ENCODE data around the gene TRIM24.
A peak's percentile ranks its signal among the peaks of the same experiment; 100 is the strongest.
"Not testable (repeated sequence)": the region's sequence is repeated elsewhere in the genome, so short reads cannot be mapped to it uniquely, and the experiment has no call there.

TRIM24 gene

DNA sequence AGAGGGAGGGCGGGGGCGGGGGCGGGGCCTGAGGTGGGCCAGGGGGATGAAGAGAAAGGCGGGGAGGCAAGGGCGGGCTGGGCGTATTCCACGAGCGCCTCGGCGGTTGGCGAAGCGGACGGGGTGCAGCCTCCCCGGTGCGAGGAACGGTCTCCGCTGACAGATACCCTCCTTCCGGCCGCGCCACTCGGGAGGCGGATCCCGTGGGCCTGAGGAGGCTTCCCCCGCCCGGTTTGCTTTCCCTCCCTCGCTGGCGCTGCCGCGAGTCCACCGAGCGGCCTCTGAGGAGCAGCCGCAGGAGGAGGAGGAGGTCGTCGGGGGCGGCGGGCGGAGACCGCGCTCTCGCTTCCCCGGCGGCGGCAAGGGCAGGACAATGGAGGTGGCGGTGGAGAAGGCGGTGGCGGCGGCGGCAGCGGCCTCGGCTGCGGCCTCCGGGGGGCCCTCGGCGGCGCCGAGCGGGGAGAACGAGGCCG is at the start of gene TRIM24:
TSS of gene TRIM24 (plus strand) at position 84 of the 473 bp plus-strand sequence. CDS start at position 374, 290 bp downstream.
- peak; percentile 79 for DNase-seq

DNA sequence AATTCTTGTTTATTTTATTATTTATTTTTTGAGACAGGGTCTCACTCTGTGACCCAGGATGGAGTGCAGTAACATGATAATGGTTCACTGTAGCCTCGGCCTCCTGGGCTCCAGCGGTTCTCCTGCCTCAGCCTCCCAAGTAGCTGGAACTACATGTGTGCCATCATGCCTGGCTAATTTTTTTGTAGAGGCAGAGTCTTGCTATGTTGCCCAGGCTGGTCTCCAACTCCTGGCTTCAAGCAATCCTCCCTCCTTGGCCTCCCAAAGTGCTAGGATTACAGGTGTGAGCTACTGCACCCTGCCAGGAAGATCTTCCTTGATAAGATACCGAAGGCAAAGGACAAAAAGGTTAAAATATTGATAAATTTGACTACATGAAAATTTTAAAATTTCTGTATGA is 48.0 kb upstream of the TRIM24 start:
- DNase-seq, result not testable (repeated sequence)

DNA sequence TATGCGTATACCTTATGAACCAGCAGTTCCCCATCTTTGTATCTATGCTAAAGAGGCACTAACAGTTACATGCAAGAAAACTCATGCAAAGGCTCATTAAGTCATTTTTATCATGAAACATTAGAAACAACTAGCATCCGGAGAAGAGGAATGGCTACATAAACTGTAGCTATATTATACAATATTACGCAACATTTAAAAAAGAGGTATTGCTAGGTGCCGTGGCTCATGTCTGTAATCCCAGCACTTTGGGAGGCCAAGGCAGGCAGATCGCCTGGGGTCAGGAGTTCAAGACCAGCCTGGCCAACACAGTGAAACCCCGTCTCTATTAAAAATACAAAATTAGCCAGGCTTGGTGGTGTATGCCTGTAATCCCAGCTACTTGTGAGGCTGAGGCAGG is 47.1 kb upstream of the TRIM24 start:
- DNase-seq, result not testable (repeated sequence)

GRCh38 chr7:138417078-138417700 is 42.9 kb upstream of the TRIM24 start:
- no peak for DNase-seq

DNA sequence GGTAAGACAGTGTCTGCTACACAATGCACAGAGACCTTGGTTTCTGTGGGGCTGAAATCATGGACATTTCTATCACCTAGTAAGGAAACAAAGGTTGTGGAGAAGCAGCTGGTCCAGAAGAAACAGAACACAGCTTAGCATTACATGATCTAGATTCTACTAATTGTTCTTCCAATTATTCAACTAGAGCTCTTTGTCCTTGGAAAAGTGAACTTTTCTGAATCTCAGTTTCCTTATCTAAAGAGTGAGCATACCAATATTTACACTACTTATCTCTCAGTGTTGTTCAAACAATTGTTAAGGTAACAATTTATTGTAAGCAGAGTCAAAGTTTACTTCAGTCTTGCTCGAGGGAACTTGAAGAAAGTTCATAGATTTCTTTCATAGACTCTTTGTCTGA is 42.3 kb upstream of the TRIM24 start:
- no peak for DNase-seq

DNA sequence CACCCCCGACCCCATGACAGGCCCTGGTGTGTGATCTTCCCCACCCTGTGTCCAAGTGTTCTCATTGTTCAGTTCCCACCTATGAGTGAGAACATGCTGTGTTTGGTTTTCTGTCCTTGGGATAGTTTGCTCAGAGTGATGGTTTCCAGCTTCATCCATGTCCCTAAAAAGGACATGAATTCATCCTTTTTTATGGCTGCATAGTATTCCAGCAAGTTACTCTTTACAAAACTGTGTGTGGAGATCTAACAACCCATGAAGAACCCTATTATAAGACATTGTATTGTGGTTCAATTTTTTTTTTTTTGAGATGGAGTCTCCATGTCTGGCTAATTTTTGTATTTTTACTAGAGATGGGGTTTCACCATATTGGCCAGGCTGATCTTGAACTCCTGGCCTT is 41.7 kb upstream of the TRIM24 start:
- not testable (repeated sequence) for DNase-seq

- DNase-seq, result no peak
Measured at GRCh38 chr7:138425026-138425425, 35.0 kb upstream of the TRIM24 start.

GRCh38 chr7:138429577-138430250 is 30.3 kb upstream of the TRIM24 start:
- no peak for DNase-seq

GRCh38 chr7:138431517-138431916 is 28.5 kb upstream of the TRIM24 start:
- no peak for DNase-seq

- no peak for DNase-seq
Measured at GRCh38 chr7:138433583-138434443, 26.2 kb upstream of the TRIM24 start.

DNA sequence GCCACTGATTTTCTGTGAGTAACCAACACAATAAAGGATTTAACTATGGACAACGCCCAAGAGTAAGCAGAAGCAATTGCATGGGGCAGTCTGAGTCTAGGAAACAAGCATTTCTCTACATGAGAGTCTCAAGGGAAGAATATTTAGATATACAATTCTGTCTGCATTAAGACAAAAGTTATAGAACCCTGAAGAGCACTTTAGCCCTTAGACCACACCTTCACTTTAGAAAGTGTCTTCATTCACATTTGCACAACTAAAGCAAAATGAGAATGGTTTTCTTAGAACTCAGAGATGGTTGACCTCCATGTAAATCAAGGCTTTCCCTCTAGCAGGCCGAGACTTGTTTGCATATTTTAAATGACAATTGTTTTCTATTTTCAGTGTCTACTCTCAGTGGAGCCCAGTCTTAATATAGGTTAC is 25.5 kb upstream of the TRIM24 start:
- DNase-seq, result no peak

DNA sequence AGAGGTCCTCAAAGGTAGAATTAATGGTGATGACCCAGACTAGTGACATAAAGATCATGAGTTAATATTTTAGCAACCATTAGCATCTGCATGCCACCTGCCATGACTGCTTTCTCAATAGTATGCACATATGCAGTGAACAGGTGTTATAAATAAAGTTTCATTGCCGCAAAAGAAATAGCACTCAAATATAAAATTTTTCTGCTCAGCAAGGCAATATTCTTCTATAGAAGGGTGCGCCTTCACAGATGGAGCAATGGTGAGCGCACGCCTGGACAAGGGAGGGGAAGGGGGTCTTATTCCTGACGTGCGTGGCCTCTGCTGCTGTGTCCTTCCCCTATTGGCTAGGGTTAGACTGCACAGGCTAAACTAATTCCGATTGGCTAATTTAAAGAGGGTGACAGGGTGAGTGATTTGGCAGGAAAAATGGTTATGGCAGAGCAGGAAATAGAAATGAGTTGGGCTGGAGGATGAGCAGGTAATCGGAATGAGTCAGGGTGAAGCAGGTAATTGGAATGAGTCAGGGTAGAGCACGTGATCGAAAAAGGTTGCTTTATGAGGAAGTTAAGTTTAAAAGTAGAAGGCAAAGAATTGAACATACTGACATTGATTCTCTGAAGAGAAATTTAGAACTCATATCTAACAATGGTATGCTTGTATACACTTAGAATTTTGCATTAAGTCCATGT is 24.7 kb upstream of the TRIM24 start:
- DNase-seq, result no peak

DNA sequence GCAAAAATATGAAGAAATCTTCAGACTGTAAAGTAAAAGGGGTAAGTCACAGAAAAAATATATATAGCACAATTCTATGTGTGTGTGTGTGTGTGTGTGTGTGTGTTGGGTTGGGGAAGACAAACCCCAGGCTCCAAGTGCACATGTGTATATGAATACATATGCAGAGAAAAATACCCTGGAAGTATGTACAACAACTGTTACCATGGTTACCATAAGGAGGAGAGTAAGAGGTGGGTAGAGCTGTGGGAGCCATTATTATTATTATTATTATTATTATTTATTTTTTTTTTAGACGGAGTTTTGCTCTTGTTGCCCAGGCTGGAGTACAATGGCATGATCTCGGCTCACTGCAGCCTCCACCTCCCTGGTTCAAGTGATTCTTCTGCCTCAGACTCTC is 23.7 kb upstream of the TRIM24 start:
- no peak for DNase-seq

- no peak for DNase-seq
Measured at GRCh38 chr7:138440460-138440859, 19.6 kb upstream of the TRIM24 start.

GRCh38 chr7:138442822-138443221 is 17.2 kb upstream of the TRIM24 start:
- no peak for DNase-seq

DNA sequence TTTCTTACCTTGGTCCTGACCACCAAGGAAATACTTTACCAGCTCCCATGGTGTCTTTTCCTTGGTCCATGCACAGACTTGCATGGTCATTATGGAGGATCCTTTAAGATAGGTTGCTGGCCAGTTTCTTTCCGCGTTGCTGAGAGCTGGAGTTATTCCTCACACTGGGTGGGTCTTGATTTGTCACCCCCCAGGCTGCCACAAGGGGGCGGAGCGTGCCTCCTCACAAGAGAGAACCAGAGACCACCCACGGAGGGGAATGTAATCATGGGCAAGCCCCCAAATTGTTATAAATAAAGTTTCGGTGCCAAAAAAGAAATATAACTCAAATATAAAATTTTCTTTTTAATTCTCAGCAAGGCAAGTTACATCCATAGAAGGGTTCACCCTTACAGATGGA is 10.5 kb upstream of the TRIM24 start:
- no peak for DNase-seq

DNA sequence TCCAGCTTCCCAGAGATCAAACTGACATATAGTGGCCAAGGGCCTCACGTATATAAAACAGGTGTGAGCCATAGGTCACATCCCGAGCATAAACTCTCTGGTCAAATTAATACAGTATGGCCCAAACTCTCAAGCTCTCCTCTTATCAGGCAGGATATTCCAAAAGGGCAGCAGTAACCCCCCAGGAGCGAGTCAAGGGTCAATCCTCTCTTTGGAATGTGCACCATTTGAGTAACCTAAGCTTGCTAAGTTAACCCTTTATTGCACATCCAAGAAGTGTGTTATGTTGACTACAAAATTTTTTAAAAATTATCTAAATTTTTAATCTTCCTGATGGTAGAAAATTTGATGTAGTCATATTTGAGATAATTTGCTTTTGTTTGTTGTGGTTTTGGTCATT is 4.5 kb upstream of the TRIM24 start:
- DNase-seq, result no peak

- no peak for DNase-seq
Measured at GRCh38 chr7:138456220-138456619, 3.8 kb upstream of the TRIM24 start.

DNA sequence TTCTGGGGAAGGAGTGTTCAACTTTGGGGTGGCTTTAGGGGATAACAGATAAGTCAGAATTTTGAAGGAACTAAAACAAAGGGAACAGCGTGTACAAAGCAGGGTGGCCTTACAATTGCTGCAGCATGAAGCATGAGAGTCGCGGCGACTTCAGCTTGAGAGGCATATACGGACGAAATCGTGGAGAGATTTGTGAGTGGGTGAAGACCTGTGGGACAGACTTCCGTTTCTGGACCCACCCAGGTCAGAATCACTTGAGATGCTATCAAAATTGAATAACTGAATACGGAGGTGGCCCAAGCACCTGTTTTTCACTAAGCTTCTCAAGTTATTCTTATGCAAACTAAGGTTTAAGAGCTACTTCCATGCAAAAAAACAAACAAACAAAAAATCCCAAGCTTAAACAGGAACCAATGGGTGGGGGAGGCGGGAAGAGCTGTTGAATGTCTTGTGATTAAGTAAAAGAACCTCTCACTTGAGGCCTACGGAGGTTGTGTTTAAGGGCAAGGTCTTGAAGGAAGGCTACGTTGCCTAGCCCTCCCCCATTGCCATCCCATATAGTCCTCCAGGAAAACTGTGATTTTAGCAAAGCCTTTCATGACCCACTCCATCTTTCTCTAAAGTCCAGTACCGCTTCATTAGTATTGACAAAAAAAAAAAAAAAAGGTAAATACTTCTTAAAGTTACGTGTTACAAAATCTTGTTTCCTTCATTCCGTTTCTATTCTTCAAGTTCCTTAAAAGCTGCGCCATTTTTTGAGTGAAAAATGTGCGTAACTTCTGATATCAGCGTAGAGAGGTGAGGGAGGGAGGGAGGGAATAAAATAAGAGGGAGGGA is 1.3 kb upstream of the TRIM24 start:
- DNase-seq, result no peak

DNA sequence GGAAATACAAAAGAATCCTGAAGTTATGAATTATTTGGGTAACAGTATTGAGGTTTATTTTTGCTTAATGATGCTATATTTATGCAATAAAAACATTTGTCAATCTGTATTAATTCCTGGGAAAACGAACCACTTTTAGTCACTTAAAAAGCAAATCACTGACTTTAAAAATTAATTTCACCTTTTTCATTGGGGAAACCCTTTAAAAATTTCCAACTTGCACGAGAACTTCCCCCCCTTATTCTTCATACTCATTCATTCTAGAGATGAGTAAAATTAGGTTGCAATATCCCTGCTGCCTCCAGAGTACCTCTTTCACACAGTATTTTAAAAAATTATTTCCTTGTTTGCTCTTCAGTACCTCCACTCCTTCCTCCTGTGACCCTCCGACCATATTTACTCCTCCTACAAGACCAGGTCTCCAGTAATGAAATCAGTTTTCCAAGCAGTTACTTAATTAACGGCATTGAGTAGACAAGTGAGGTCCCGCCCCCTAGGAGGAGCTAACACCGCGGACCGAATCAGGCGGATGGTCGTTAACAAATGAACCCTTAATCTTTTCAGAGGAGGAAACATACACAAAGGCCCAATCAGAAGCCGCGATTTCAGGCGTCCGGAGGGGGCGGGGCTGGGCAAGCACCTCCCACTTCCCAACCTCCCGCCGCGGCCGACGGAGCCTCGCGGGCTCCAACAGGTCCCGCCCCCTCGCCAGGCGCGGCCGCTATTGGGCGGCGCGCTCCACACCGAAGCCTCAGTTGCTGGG is 465 bp upstream of the TRIM24 start:
- DNase-seq, result no peak
